Transverse colon (tissue), 4 donors: ENCODE measurements around the gene ANLN. TPM values are rescaled to one million over a fixed set of nuclear protein-coding genes. Genes with fewer than 3 reads are reported as not detected.

ENCODE experiments used
- DNase-seq: peaks from one replicate; pipeline ENCODE4 v3.0.0-alpha.2; 2019
- H3K27ac ChIP-seq, 4 donors: fragments of 200-600 bp; sonication (generic); 2 replicates each; pipeline ENCODE4 v1.5.1; 2016 to 2018; ENCODE audit warnings: inconsistent platforms in 4 of 4
- H3K27me3 ChIP-seq: fragments of 200-600 bp; sonication (generic); 2 replicates; pipeline ENCODE4 v1.5.1; 2017; ENCODE audit warnings: inconsistent platforms
- H3K36me3 ChIP-seq, 4 donors: fragments of 200-600 bp; sonication (generic); 2 replicates each; pipeline ENCODE4 v1.5.1; 2017 to 2019; ENCODE audit warnings: inconsistent platforms in 4 of 4
- H3K4me1 ChIP-seq, 4 donors: fragments of 200-600 bp; sonication (generic); 2 replicates each; pipeline ENCODE4 v1.5.1; 2017 to 2020; ENCODE audit warnings: inconsistent platforms in 4 of 4
- H3K4me3 ChIP-seq, 4 donors: fragments of 200-600 bp; sonication (generic); 1 replicate in 1 of 4; 2 replicates in 3 of 4; pipeline versions ENCODE4 v1.5.1 to v1.6.1; 2017 to 2019; ENCODE audit warnings: inconsistent platforms in 4 of 4
- H3K9me3 ChIP-seq, 2 donors: fragments of 200-600 bp; sonication (generic); 2 replicates each; pipeline ENCODE4 v1.5.1; 2017 to 2019; ENCODE audit warnings: inconsistent platforms in 2 of 2
- CTCF ChIP-seq, 5 experiments: fragments of 200-600 bp in 3 of 5; fragments of 450-650 bp in 2 of 5; sonication (generic) in 3 of 5; IDR thresholded peaks; 1 replicate in 2 of 5; 2 replicates in 3 of 5; pipeline ENCODE4 v1.5.1; 2016 to 2017; ENCODE audit warnings: antibody characterized with exemption in 5 of 5, inconsistent platforms in 3 of 5, mild to moderate bottlenecking in 2 of 5, moderate library complexity in 1 of 5
- EP300 ChIP-seq: sonication (generic); formaldehyde crosslinking; IDR thresholded peaks from one replicate; pipeline ENCODE4 v1.6.1; 2017; ENCODE audit warnings: antibody characterized with exemption, low read depth
- POLR2A ChIP-seq: fragments of 450-650 bp; IDR thresholded peaks from one replicate; pipeline ENCODE4 v1.6.1; 2016; ENCODE audit warnings: antibody characterized with exemption, mild to moderate bottlenecking, moderate library complexity
- POLR2AphosphoS5 ChIP-seq, 3 donors: sonication (generic); formaldehyde crosslinking; IDR thresholded peaks; one replicate each; pipeline ENCODE4 v1.6.1; 2016; ENCODE audit warnings: antibody characterized with exemption in 3 of 3
- WGBS, 2 donors: methylation state at CpG; one replicate each; pipeline ENCODE4 v1.1.5; 2018; ENCODE audit warnings: low coverage in 1 of 2; 5-methylcytosine and 5-hydroxymethylcytosine counted together
- in situ Hi-C, 4 donors: fragments of 200-750 bp; cut with MboI; loops; one replicate each; pipeline versions ENCODE4 v1.15.0 to v1.15.1; 2017; ENCODE audit warnings: low sequenced_read_pairs in 3 of 4, low pct_ligation_motif_present in 1 of 4, low pct_unique_long_range_greater_than_20kb in 1 of 4
- intact Hi-C: fragments of 100-400 bp; cut with DNase I; formaldehyde crosslinking; loops from one replicate; pipeline ENCODE4 v1.15.1; 2023; ENCODE audit warnings: low total_unique reads
- total RNA-seq, 4 donors: library from RNA; depleted of rRNA; stranded (reverse); fragments of >200 nt; gene quantifications; one replicate each; pipeline ENCODE4 v1.1.0, GENCODE V29; 2016

The ANLN gene
- total RNA-seq, 4 donors from 2014 or later, result 0.37 to 97.1 (median 5.7) TPM

- H3K4me3 ChIP-seq, result no peak overlapping the region
- H3K27ac ChIP-seq, result no peak overlapping the region
- intact Hi-C loops (no loop called here), in situ Hi-C loops (no loop called here)
- no peaks in the 10 kb centered on the region for H3K4me1 ChIP-seq
- TF ChIP-seq POLR2A, result no peak
- no peak for TF ChIP-seq EP300
- no peak for TF ChIP-seq POLR2AphosphoS5 (IDR thresholded peaks at IDR 0.05)
- TF ChIP-seq CTCF (IDR thresholded peaks at IDR 0.05), result no peak
- H3K36me3 ChIP-seq, result no peaks in the 10 kb centered on the region
- no peak for DNase-seq
- 96 to 97% methylated on average over 3 of the region's 3 CpGs for WGBS, 2 donors
- no peaks in the 10 kb centered on the region for H3K9me3 ChIP-seq
- H3K27me3 ChIP-seq, result no peaks in the 10 kb centered on the region
These were observed 32.4 kb downstream of the ANLN start for GRCh38 chr7:36422072-36422471.

GRCh38 chr7:36423633-36424032 is 34.0 kb downstream of the ANLN start:
- in situ Hi-C loops, result no loop called here
- Histone ChIP-seq H3K4me3 (no peak overlapping the region), H3K36me3 (no peaks in the 10 kb centered on the region), H3K27me3 (no peaks in the 10 kb centered on the region), H3K4me1 (no peaks in the 10 kb centered on the region), H3K27ac (no peak overlapping the region), H3K9me3 (no peaks in the 10 kb centered on the region)
- TF ChIP-seq CTCF (IDR thresholded peaks at IDR 0.05), result no peak
- TF ChIP-seq POLR2AphosphoS5 (IDR thresholded peaks at IDR 0.05), result no peak
- no peak for TF ChIP-seq EP300
- TF ChIP-seq POLR2A, result no peak
- DNase-seq, result no peak
- 95 to 100% methylated on average over 2 of the region's 2 CpGs for WGBS, 2 donors
- intact Hi-C loops, result no loop called here

- Histone ChIP-seq H3K36me3 (peaks cover 0 to 4% (median 0%) of the 10 kb centered on the region in 4 donors), H3K27me3 (no peaks in the 10 kb centered on the region), H3K4me1 (no peaks in the 10 kb centered on the region), H3K9me3 (peaks cover 9 to 10% of the 10 kb centered on the region in 2 donors), H3K4me3 (no peak overlapping the region), H3K27ac (no peak overlapping the region)
- TF ChIP-seq EP300 (no peak), POLR2AphosphoS5 (IDR thresholded peaks at IDR 0.05) (no peak), CTCF (IDR thresholded peaks at IDR 0.05) (no peak), POLR2A (no peak)
- 80 to 86% methylated on average over 2 of the region's 2 CpGs for WGBS, 2 donors
- in situ Hi-C loops, result no loop called here
- intact Hi-C loops, result no loop called here
- DNase-seq, result no peak
These were observed 40.5 kb downstream of the ANLN start for GRCh38 chr7:36430186-36430585.

GRCh38 chr7:36430881-36431280 is 41.2 kb downstream of the ANLN start:
- Histone ChIP-seq H3K9me3 (peaks cover 9 to 10% of the 10 kb centered on the region in 2 donors), H3K4me1 (no peaks in the 10 kb centered on the region), H3K36me3 (peaks cover 0 to 4% (median 0%) of the 10 kb centered on the region in 4 donors), H3K4me3 (no peak overlapping the region), H3K27ac (no peak overlapping the region), H3K27me3 (no peaks in the 10 kb centered on the region)
- 89 to 90% methylated on average over 2 of the region's 2 CpGs for WGBS, 2 donors
- in situ Hi-C loops, result no loop called here
- DNase-seq, result no peak
- TF ChIP-seq EP300 (no peak), CTCF (IDR thresholded peaks at IDR 0.05) (no peak), POLR2A (no peak), POLR2AphosphoS5 (IDR thresholded peaks at IDR 0.05) (no peak)
- intact Hi-C loops, result no loop called here
